Smooth muscle cell (in vitro differentiated cells): Measurements from ENCODE around the gene PPP1R26. TPM values are rescaled to one million over a fixed set of nuclear protein-coding genes. Genes with fewer than 3 reads are reported as not detected.

Experiments
- DNase-seq: peaks from one replicate; lab custom pipeline; 2025; ENCODE audit not compliant: unreplicated experiment; lab: John Stamatoyannopoulos, UW
- H2AFZ ChIP-seq: fragments of 200-600 bp; sonication (generic); 2 replicates; pipeline ENCODE4 v1.6.0; 2016; ENCODE audit warnings: antibody characterized with exemption, low read depth, mild to moderate bottlenecking
- H3F3A ChIP-seq: fragments of 200-600 bp; sonication (generic); 2 replicates; pipeline ENCODE4 v1.6.0; 2017; ENCODE audit warnings: antibody characterized with exemption, low read depth
- H3K27ac ChIP-seq: fragments of 200-600 bp; sonication (generic); 2 replicates; pipeline ENCODE4 v1.5.1; 2016; ENCODE audit warnings: low read depth, mild to moderate bottlenecking
- H3K27me3 ChIP-seq: fragments of 200-600 bp; sonication (generic); 2 replicates; pipeline ENCODE4 v1.6.1; 2016; ENCODE audit warnings: low read depth, mild to moderate bottlenecking
- H3K36me3 ChIP-seq: fragments of 200-600 bp; sonication (generic); 2 replicates; pipeline ENCODE4 v1.5.1; 2016; ENCODE audit warnings: low read depth
- H3K4me1 ChIP-seq: fragments of 200-600 bp; sonication (generic); 2 replicates; pipeline ENCODE4 v1.5.1; 2016; ENCODE audit warnings: low read depth
- H3K4me2 ChIP-seq: fragments of 200-600 bp; sonication (generic); 2 replicates; pipeline ENCODE4 v1.6.0; 2016; ENCODE audit warnings: mild to moderate bottlenecking
- H3K4me3 ChIP-seq: fragments of 200-600 bp; sonication (generic); 2 replicates; pipeline ENCODE4 v1.5.1; 2016; ENCODE audit warnings: mild to moderate bottlenecking
- H3K79me2 ChIP-seq: fragments of 200-600 bp; sonication (generic); 2 replicates; pipeline ENCODE4 v1.6.0; 2016; ENCODE audit warnings: low read depth, mild to moderate bottlenecking
- H3K9ac ChIP-seq: fragments of 200-600 bp; sonication (generic); 2 replicates; pipeline ENCODE4 v1.6.0; 2016; ENCODE audit warnings: low read depth
- H3K9me3 ChIP-seq: fragments of 200-600 bp; sonication (generic); replicated peaks from 2 replicates; pipeline ENCODE4 v1.5.1; 2016; ENCODE audit warnings: low read depth
- H4K20me1 ChIP-seq: fragments of 200-600 bp; sonication (generic); 2 replicates; pipeline ENCODE4 v1.6.0; 2016; ENCODE audit warnings: low read depth
- CTCF ChIP-seq: fragments of 200-600 bp; sonication (generic); IDR thresholded peaks from 2 replicates; pipeline ENCODE4 v1.5.1; 2017; ENCODE audit warnings: borderline replicate concordance, mild to moderate bottlenecking, antibody characterized with exemption; ENCODE audit not compliant: insufficient read depth, poor library complexity, severe bottlenecking
- WGBS: methylation state at CpG from one replicate; pipeline ENCODE4 v1.1.7; 2016; ENCODE audit warnings: low lambda C conversion rate; 5-methylcytosine and 5-hydroxymethylcytosine counted together
- polyA plus RNA-seq: library from polyadenylated mRNA; unstranded; fragments of >200 nt; fragmentation: Nextera tagmentation; extraction: Ambion mirVana; gene quantifications from 2 replicates; pipeline ENCODE4 v1.2.1, GENCODE V29; 2016
- total RNA-seq: library from RNA; depleted of rRNA; stranded (reverse); fragments of >200 nt; gene quantifications from 2 replicates; pipeline ENCODE4 v1.2.3, GENCODE V29; 2014

Gene PPP1R26
- total and polyA plus RNA-seq, 2 experiments from 2014 or later: 7.7 to 8.1 TPM

GRCh38 chr9:135520916-135521607 is 41.5 kb downstream of the PPP1R26 start, which contains the start of gene LCN1:
TSS of gene LCN1 (plus strand) at chr9:135521440. CDS start at chr9:135521498, 58 bp downstream.
- Histone ChIP-seq H3K9ac (no peak within 1 kb of the TSS), H3K4me3 (no peak within 1 kb of the TSS), H3K27ac (no peak within 1 kb of the TSS), H3K36me3 (no peaks in the 10 kb centered on the region), H3F3A (no peaks in the 10 kb centered on the region), H4K20me1 (no peaks in the 10 kb centered on the region), H3K4me1 (no peaks in the 10 kb centered on the region), H3K27me3 (no peaks in the 10 kb centered on the region), H3K79me2 (no peaks in the 10 kb centered on the region), H3K9me3 (no peaks in the 10 kb centered on the region), H2AFZ (no peak within 1 kb of the TSS), H3K4me2 (no peak within 1 kb of the TSS)
- DNase-seq: no peak
- no peak for TF ChIP-seq CTCF
- 90% methylated on average over 18 of the region's 18 CpGs for WGBS

- H3K27me3 ChIP-seq: no peaks in the 10 kb centered on the region
- TF ChIP-seq CTCF: no peak
- no peak overlapping the region for H3K27ac ChIP-seq
- no peaks in the 10 kb centered on the region for H4K20me1 ChIP-seq
- H3K9ac ChIP-seq: no peak overlapping the region
- H3K4me2 ChIP-seq: no peak overlapping the region
- H2AFZ ChIP-seq: no peak overlapping the region
- no peaks in the 10 kb centered on the region for H3K36me3 ChIP-seq
- H3K9me3 ChIP-seq: no peaks in the 10 kb centered on the region
- 96% methylated on average over 9 of the region's 11 CpGs for WGBS
- no peaks in the 10 kb centered on the region for H3K4me1 ChIP-seq
- H3F3A ChIP-seq: no peaks in the 10 kb centered on the region
- H3K4me3 ChIP-seq: no peak overlapping the region
- no peak for DNase-seq
- H3K79me2 ChIP-seq: no peaks in the 10 kb centered on the region
Measured at GRCh38 chr9:135521608-135522095, 42.1 kb downstream of the PPP1R26 start.

- no peak overlapping the region for H3K4me3 ChIP-seq
- no peaks in the 10 kb centered on the region for H4K20me1 ChIP-seq
- no peaks in the 10 kb centered on the region for H3K27me3 ChIP-seq
- H3K27ac ChIP-seq: no peak overlapping the region
- H3K36me3 ChIP-seq: no peaks in the 10 kb centered on the region
- H3K4me1 ChIP-seq: no peaks in the 10 kb centered on the region
- WGBS: 88% methylated on average over 16 of the region's 16 CpGs
- no peak for DNase-seq
- no peak overlapping the region for H3K9ac ChIP-seq
- no peaks in the 10 kb centered on the region for H3K79me2 ChIP-seq
- no peak overlapping the region for H2AFZ ChIP-seq
- no peaks in the 10 kb centered on the region for H3F3A ChIP-seq
- no peak overlapping the region for H3K4me2 ChIP-seq
- no peaks in the 10 kb centered on the region for H3K9me3 ChIP-seq
- TF ChIP-seq CTCF: no peak
Measured at GRCh38 chr9:135522137-135522877, 42.7 kb downstream of the PPP1R26 start.
